Thoracic aorta (tissue), 2 donors: ENCODE data around the gene LAMP1. TPM values are rescaled to one million over a fixed set of nuclear protein-coding genes. Genes with fewer than 3 reads are reported as not detected.

Experiments used
- ATAC-seq: fragments of 150-250 bp; one replicate; pipeline ENCODE4 v1.8.0; 2017; ENCODE audit warnings: low read depth; ENCODE audit not compliant: insufficient number of reproducible peaks, low FRiP score
- DNase-seq: peaks from one replicate; pipeline ENCODE4 v3.0.0-alpha.2; 2020; ENCODE audit warnings: low spot score
- H3K27ac ChIP-seq, 2 donors: fragments of 200-600 bp; sonication (generic); 1 replicate in 1 of 2; 2 replicates in 1 of 2; pipeline ENCODE4 v1.5.1; 2016; ENCODE audit warnings: mild to moderate bottlenecking in 2 of 2, moderate library complexity in 2 of 2
- H3K27me3 ChIP-seq: fragments of 200-600 bp; sonication (generic); replicated peaks from 2 replicates; pipeline ENCODE4 v1.6.0; 2016; ENCODE audit warnings: mild to moderate bottlenecking; ENCODE audit not compliant: insufficient read depth
- H3K36me3 ChIP-seq: fragments of 200-600 bp; sonication (generic); one replicate; pipeline ENCODE4 v1.5.1; 2016
- H3K4me1 ChIP-seq, 2 donors: fragments of 200-600 bp; sonication (generic); 1 replicate in 1 of 2; 2 replicates in 1 of 2; pipeline versions ENCODE4 v1.5.1 to v1.6.0; 2016; ENCODE audit warnings: low read depth in 2 of 2, mild to moderate bottlenecking in 1 of 2; ENCODE audit not compliant: control insufficient read depth in 1 of 2
- H3K4me3 ChIP-seq: fragments of 200-600 bp; sonication (generic); 2 replicates; pipeline ENCODE4 v1.5.1; 2016; ENCODE audit warnings: mild to moderate bottlenecking
- H3K9me3 ChIP-seq: fragments of 200-600 bp; sonication (generic); 2 replicates; pipeline ENCODE4 v1.5.1; 2016
- total RNA-seq, 2 donors: library from RNA; depleted of rRNA; stranded (reverse); fragments of >200 nt; gene quantifications; one replicate each; pipeline versions ENCODE4 v1.1.0 to v1.2.3, GENCODE V29; 2016
- TF ChIP-seq, protein P1 (sequence below): fragments of 200-600 bp; sonication (generic); IDR thresholded peaks from one replicate; pipeline ENCODE4 v1.5.1; 2019; ENCODE audit warnings: antibody characterized with exemption

LAMP1 gene
- total RNA-seq, 2 donors from 2014 or later: 145 to 210 TPM

DNA sequence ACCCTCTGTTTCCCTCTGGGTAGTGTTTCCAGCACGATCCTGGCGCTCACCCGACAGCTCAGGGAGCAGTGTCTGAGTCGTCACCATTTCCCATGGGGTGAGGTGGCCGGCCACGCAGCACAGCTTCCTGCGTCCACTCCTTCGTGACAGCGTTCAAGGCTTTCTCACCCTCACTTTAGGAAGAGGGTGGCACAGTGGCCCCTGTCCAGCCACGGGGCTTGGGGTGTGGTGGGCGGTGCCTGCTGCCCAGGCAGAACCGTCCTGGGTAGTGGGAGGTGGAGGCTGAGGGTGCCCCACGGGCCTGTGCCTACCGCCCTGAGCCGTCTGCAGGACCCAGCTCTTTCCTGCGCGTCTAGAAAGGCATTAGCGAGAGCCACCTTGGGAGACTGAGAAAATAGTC, 21.9 kb downstream of the LAMP1 start:
- ATAC-seq: no peak
- no peak for DNase-seq
- Histone ChIP-seq H3K9me3 (no peaks in the 10 kb centered on the region), H3K36me3 (peaks cover 53% of the 10 kb centered on the region), H3K27me3 (no peaks in the 10 kb centered on the region), H3K4me1 (no peaks in the 10 kb centered on the region), H3K4me3 (no peak overlapping the region), H3K27ac (no peak overlapping the region)
- TF ChIP-seq, protein P1, sequence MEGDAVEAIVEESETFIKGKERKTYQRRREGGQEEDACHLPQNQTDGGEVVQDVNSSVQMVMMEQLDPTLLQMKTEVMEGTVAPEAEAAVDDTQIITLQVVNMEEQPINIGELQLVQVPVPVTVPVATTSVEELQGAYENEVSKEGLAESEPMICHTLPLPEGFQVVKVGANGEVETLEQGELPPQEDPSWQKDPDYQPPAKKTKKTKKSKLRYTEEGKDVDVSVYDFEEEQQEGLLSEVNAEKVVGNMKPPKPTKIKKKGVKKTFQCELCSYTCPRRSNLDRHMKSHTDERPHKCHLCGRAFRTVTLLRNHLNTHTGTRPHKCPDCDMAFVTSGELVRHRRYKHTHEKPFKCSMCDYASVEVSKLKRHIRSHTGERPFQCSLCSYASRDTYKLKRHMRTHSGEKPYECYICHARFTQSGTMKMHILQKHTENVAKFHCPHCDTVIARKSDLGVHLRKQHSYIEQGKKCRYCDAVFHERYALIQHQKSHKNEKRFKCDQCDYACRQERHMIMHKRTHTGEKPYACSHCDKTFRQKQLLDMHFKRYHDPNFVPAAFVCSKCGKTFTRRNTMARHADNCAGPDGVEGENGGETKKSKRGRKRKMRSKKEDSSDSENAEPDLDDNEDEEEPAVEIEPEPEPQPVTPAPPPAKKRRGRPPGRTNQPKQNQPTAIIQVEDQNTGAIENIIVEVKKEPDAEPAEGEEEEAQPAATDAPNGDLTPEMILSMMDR: no peak

DNA sequence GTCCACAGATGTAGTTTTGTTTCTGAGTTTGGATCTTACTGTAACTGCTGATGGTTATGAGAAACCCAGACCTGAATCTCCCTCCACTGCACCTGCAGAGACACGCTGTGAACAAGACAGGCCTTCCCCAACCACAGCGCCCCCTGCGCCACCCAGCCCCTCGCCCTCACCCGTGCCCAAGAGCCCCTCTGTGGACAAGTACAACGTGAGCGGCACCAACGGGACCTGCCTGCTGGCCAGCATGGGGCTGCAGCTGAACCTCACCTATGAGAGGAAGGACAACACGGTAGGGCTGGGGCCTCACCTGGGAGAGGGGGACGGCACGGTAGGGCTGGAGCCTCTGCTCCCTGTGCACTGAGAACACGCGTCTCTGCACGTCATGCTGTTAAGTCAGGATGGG, 22.3 kb downstream of the LAMP1 start:
- TF ChIP-seq, protein P1: no peak
- peaks cover 53% of the 10 kb centered on the region for H3K36me3 ChIP-seq

GRCh38 chr13:113320226-113320875, 23.3 kb downstream of the LAMP1 start:
- H3K27ac ChIP-seq: no peak overlapping the region
- no peak for ATAC-seq
- no peaks in the 10 kb centered on the region for H3K27me3 ChIP-seq
- no peaks in the 10 kb centered on the region for H3K9me3 ChIP-seq
- H3K4me1 ChIP-seq: no peaks in the 10 kb centered on the region
- H3K4me3 ChIP-seq: no peak overlapping the region
- TF ChIP-seq, protein P1: no peak
- peaks cover 53% of the 10 kb centered on the region for H3K36me3 ChIP-seq
- no peak for DNase-seq

More for the DNA sequence above, 22.3 kb downstream of the LAMP1 start:
- Histone ChIP-seq H3K27ac (no peak overlapping the region), H3K4me3 (no peak overlapping the region), H3K27me3 (no peaks in the 10 kb centered on the region), H3K9me3 (no peaks in the 10 kb centered on the region), H3K4me1 (no peaks in the 10 kb centered on the region)
- ATAC-seq: no peak
- DNase-seq: no peak

GRCh38 chr13:113321546-113321945, 24.5 kb downstream of the LAMP1 start:
- Histone ChIP-seq H3K27me3 (no peaks in the 10 kb centered on the region), H3K4me3 (no peak overlapping the region), H3K27ac (no peak overlapping the region), H3K9me3 (no peaks in the 10 kb centered on the region), H3K36me3 (peaks cover 53% of the 10 kb centered on the region), H3K4me1 (no peaks in the 10 kb centered on the region)
- TF ChIP-seq, protein P1: no peak
- DNase-seq: no peak
- no peak for ATAC-seq

- H3K36me3 ChIP-seq: peaks cover 53% of the 10 kb centered on the region
- H3K27me3 ChIP-seq: no peaks in the 10 kb centered on the region
- ATAC-seq (no peak), DNase-seq (no peak)
- H3K4me3 ChIP-seq: no peak overlapping the region
- TF ChIP-seq, protein P1: no peak
- H3K27ac ChIP-seq: no peak overlapping the region
- no peaks in the 10 kb centered on the region for H3K4me1 ChIP-seq
- no peaks in the 10 kb centered on the region for H3K9me3 ChIP-seq
Measured at GRCh38 chr13:113322043-113322461, 25.0 kb downstream of the LAMP1 start.
